GM18858 (cell line): ENCODE data around the gene NAA38.
"Not testable (repeated sequence)": the region's sequence is repeated elsewhere in the genome, so short reads cannot be mapped to it uniquely, and the experiment has no call there.

Experiments
- ATAC-seq: cut with Tn5 transposase; IDR thresholded peaks from one replicate; pipeline ENCODE4 v1.9.1; 2021; ENCODE audit not compliant: unreplicated experiment

NAA38 gene

GRCh38 chr17:7825206-7825990, 32.0 kb downstream of the NAA38 start:
- ATAC-seq, result no peak

DNA sequence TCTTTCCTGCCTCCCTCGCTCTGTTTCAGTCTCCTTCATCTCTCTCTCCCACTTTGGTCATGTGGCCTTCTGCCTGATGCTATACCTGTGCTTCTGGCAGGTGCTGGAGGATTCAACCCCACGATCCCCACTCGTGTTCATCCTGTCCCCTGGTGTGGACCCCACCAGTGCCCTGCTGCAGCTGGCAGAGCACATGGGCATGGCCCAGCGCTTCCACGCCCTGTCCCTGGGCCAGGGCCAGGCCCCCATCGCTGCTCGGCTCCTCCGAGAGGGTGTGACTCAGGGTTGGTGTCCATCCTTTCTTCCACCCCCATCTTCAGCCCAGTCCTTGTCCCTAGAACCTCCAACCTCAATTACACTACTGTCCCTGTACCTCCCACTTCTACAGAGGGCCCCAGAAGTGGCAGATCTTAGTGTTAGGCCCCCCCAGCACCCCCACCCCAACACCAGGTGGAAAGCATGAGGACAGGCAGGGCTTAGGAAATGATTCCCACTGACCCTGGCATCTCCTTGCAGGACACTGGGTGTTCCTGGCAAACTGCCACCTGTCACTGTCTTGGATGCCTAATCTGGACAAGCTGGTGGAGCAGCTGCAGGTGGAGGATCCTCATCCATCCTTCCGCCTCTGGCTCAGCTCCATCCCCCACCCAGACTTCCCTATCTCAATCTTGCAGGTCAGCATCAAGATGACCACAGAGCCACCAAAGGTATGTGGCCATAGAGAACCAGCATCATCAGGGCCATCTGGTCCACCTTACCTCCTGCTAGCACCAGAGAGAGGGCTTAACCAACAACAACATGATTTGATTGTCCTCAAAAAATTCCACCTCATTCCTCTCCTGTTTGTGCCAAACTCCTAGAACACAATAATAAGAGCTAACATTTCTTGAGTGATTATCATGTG, 33.1 kb downstream of the NAA38 start:
- no peak for ATAC-seq

DNA sequence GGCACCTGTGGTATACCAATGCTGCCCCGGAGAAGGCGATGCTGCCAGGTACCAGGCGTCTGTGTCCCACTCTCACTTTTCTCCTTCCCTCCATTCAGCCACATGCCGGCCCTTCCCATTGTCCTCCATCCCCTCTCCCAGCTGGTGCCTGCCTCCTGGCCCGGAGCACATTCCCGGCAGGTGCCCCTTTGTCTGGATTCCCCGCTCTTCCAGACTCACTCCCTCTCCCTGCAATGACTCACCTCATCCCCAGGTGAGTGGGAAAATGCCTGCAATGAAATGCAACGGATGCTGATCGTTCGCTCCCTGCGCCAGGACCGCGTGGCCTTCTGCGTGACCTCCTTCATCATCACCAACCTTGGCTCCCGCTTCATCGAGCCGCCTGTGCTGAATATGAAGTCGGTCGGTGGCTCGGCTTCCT, 33.8 kb downstream of the NAA38 start:
- ATAC-seq, result no peak

- ATAC-seq, result no peak
These were observed 35.2 kb downstream of the NAA38 start for GRCh38 chr17:7822126-7822525.

GRCh38 chr17:7820231-7820630, 37.1 kb downstream of the NAA38 start:
- ATAC-seq, result no peak

DNA sequence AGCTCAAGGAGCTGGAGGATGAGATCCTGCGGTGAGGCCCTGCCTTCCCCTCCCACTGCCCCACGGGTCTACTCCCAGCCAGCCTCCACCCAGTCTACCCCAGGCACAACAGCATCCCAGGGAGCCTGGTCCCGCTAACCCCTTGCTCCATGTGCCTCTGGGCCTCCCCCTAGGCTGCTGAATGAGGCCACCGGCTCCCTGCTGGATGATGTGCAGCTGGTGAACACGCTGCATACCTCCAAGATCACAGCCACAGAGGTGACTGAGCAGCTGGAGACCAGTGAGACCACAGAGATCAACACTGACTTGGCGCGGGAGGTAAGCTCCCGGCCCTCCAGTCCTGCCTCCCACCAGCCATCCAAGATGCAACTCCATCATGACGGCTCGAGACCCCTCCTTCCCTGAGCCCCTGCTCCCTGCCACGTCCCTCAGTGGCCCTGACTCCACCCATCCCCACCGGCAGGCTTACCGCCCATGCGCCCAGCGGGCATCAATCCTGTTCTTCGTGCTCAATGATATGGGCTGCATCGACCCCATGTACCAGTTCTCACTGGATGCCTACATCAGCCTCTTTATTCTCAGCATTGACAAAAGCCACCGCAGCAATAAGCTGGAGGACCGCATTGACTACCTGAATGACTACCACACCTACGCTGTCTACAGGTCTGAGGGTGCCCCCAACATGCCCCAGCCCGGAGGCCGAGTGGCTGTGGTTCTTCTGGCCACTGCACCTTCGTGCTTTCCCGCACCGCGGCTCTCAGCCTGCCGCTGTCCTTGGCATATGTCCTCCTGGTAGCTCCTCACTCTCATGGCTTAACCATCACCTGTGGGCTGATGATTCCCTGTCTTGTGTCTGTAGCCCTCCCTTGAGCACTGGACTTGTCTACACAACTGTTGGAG, 38.4 kb downstream of the NAA38 start:
- ATAC-seq, result no peak

DNA sequence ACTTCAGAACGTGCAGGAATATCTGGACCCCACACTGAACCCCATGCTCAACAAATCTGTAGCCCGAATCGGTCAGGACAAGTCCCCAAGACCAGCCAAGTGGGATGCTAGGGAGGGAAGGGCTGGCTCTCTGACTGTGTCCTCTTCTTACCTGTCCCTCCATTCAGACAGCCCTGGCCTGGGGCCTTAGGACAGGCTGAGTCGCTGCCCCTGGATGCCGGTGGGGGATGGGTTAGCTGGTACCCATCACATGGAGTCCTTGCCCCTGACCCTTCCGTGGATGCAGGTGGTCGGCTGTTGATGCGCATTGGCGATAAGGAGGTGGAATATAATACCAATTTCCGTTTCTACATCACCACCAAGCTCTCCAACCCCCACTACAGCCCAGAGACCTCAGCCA, 39.3 kb downstream of the NAA38 start:
- no peak for ATAC-seq

DNA sequence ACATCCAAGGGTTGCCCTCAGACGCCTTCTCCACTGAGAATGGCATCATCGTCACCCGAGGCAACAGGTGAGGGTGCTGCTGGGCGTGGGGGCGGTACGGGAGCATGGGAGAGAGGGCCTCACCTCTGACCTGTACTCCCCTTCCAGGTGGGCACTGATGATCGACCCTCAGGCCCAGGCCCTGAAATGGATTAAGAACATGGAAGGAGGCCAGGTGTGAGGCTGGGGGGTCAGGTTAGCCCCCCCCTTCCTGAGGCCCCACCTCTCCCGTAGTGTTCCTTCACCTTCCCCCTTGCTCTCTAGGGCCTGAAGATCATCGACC, 39.8 kb downstream of the NAA38 start:
- no peak for ATAC-seq

DNA sequence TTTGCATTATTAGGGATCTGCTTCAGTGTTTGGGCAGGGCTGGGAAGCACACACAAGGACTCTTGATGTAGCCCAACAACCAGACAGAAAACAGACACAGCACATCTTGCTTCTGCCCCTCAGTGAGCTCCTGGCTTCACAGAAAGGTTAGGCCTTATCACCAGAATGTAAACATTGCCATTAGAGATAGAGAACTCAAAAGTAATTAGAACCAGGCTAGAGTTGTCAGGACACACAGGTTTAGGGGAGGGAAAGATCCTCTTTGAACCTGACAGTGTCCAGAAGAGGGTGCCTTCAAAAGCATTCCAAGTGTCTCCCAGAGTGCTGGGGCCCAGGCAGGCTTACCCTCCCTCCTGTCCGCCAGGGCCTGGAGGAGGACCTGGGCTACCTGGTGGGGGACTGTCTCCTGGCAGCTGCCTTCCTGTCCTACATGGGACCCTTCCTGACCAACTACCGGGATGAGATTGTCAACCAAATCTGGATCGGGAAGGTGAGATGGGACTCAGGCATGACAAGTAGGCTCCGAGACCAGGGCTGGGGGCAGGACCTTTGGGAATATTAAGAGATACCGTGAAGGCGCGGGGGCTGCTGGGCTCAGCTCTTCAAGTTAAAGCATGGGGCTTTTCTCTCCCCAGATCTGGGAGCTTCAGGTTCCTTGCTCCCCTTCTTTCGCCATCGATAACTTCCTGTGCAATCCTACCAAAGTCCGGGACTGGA, 40.3 kb downstream of the NAA38 start:
- ATAC-seq, result no peak

DNA sequence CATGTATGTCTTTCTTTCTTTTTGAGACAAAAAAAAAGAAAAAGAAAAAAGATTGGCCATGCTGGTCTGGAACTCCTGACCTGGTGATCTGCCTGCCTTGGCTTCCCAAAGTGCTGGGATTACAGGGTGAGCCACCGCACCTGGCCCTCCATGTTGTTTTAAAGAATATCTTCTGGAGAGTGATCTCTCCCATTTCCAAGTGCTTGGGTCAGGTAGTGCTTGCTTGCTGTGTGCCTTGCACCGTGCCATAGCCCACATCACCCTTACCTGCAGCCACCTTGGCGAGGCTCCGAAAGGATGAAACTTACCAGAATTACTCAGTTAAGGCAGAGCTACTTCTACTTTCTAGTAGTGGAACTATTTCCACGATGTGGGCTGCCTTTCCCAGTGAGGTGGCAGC, 42.4 kb downstream of the NAA38 start:
- ATAC-seq, result no peak

- ATAC-seq, result no peak
These were observed 46.1 kb downstream of the NAA38 start for GRCh38 chr17:7811251-7811650.

DNA sequence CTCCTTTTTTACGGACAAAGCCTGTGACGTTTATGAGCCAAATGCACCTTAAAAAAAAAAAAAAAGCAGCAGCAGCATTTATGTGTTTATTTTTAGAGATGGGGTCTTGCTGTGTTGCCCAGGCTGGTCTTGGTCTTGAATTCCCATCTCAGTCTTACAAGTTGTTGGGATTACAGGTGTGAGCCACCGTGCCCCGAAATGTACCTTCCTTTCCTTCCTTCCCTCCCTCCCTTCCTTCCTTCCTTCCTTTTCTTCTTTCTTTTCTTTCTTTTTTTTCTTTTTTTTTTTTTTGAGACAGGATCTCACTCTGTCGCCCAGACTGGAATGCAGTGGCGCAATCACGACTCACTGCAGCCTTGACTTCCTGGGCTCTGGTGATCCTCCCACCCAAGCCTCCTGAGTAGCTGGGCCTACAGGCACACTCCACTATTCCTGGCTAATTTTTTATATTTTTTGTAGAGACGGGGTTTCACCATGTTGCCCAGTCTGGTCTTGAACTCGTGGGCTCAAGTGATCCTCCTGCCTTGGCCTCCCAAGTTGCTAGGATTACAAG, 47.5 kb downstream of the NAA38 start:
- not testable (repeated sequence) for ATAC-seq

GRCh38 chr17:7809086-7809790, 48.1 kb downstream of the NAA38 start:
- no peak for ATAC-seq

DNA sequence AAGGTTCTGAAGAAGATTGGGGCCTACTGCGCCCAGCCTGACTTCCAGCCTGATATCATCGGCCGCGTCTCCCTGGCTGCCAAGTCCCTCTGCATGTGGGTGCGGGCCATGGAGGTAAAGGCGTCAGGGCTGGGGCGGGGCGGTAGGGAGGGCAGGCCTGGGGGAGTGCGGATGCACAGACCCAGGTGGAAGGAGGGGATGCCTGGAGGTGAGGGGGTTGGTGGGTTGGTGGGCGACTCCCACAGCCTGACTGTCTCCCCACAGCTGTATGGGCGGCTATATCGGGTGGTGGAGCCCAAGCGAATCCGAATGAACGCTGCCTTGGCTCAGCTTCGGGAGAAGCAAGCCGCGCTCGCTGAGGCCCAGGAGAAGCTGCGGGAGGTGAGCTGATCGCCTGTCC, 50.2 kb downstream of the NAA38 start:
- no peak for ATAC-seq
